Measurements from ENCODE around the gene ABLIM2. TPM values are rescaled to one million over a fixed set of nuclear protein-coding genes. Genes with fewer than 3 reads are reported as not detected.

The ABLIM2 gene
- total and polyA plus RNA-seq, 10 of the 15 experiments (the other 5 are each of a cell fraction or from before 2014, with no cell fraction given), result 0.03 to 0.15 (median 0.05) TPM; not detected in 7

DNA sequence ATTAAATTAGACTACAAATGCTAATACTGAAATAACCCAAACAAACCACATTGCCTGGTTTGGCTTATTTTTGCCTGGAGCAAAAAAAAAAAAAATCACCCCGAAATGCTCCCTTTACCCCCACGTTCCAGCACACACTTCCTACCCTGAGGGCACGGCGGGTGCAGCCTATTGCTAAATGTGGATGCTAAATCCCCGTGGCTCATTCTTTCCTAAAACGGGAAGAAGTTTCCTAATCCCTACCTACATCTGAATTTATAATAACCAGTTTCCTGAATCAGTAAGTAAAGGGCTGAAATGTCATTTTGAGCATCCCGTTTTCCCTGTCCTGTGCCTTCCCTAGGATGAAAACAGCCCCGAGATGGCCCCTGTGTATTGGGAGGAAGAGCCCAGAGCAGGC is 97.0 kb downstream of the ABLIM2 start:
- H3K4me2 ChIP-seq (ENCODE audit: control insufficient read depth, insufficient read depth), result no peak overlapping the region
- no peak overlapping the region for H2AFZ ChIP-seq (ENCODE audit: control insufficient read depth, low read depth, low read length)
- TF ChIP-seq YY1 (IDR thresholded peaks at IDR 0.05; ENCODE audit: low read depth, low read length) (no peak), MYC (IDR thresholded peaks at IDR 0.05; ENCODE audit: insufficient read depth, insufficient read length, insufficient replicate concordance, low read length, severe bottlenecking) (no peak), ASH2L (IDR thresholded peaks at IDR 0.05; ENCODE audit: borderline replicate concordance, low read depth) (no peak), ATF7 (IDR thresholded peaks at IDR 0.05; ENCODE audit: low read depth) (no peak), NBN (IDR thresholded peaks at IDR 0.05) (no peak), JUND (IDR thresholded peaks at IDR 0.05; ENCODE audit: low read depth, low read length) (no peak)
- TF ChIP-seq, protein P1, sequence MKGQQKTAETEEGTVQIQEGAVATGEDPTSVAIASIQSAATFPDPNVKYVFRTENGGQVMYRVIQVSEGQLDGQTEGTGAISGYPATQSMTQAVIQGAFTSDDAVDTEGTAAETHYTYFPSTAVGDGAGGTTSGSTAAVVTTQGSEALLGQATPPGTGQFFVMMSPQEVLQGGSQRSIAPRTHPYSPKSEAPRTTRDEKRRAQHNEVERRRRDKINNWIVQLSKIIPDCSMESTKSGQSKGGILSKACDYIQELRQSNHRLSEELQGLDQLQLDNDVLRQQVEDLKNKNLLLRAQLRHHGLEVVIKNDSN (IDR thresholded peaks at IDR 0.05; ENCODE audit: borderline replicate concordance, extremely low read length, insufficient read depth, low read depth, low read length), result no peak
- DNase-seq (ENCODE audit: low read depth, low spot score) (no peak), ATAC-seq (no peak), FAIRE-seq (no peak)
- no peak overlapping the region for H3K4me3 ChIP-seq
- WGBS (ENCODE audit: insufficient coverage, insufficient replicate concordance, low lambda C conversion rate, missing lambda C conversion rate), result 17% methylated on average over 8 of the region's 8 CpGs
- ChIA-PET CTCF (no interaction called here), RAD21 (ENCODE audit: unreplicated experiment) (no interaction called here), SMC1A (ENCODE audit: uncharacterized antibody, unreplicated experiment) (no interaction called here), POLR2A (no interaction called here)
- no peaks in the 10 kb centered on the region for H3K4me1 ChIP-seq (ENCODE audit: control insufficient read depth, insufficient read depth, low read length)
- no peaks in the 10 kb centered on the region; a peak in 1 of 4 replicates for H3K27me3 ChIP-seq (replicated peaks in 1 of 2; ENCODE audit: control insufficient read depth in 2 of 2, insufficient read depth in 2 of 2, low read length in 1 of 2)
- in situ Hi-C loops (cut with MboI) (no loop called here), intact Hi-C loops (cut with micrococcal nuclease; ENCODE audit: unreplicated experiment) (no loop called here)
- H3K36me3 ChIP-seq (ENCODE audit: control insufficient read depth in 2 of 2, insufficient read depth in 2 of 2, low read length in 1 of 2), result no peaks in the 10 kb centered on the region
- H3K9ac ChIP-seq (ENCODE audit: control insufficient read depth, insufficient read depth, low read length), result no peak overlapping the region
- no TSS peak for BruUV-seq (replicated peaks)
- no peak overlapping the region for H3K27ac ChIP-seq (ENCODE audit: control insufficient read depth, insufficient read depth)
- no peaks in the 10 kb centered on the region for H4K20me1 ChIP-seq (ENCODE audit: control insufficient read depth, insufficient read depth)
- H3K9me3 ChIP-seq (replicated peaks; ENCODE audit: control insufficient read depth, insufficient read depth, low read length), result peaks cover 10% of the 10 kb centered on the region; the same call in 2 of the 3 replicates
- no peaks in the 10 kb centered on the region for H3K79me2 ChIP-seq (ENCODE audit: control insufficient read depth, insufficient read depth, low read length)

DNA sequence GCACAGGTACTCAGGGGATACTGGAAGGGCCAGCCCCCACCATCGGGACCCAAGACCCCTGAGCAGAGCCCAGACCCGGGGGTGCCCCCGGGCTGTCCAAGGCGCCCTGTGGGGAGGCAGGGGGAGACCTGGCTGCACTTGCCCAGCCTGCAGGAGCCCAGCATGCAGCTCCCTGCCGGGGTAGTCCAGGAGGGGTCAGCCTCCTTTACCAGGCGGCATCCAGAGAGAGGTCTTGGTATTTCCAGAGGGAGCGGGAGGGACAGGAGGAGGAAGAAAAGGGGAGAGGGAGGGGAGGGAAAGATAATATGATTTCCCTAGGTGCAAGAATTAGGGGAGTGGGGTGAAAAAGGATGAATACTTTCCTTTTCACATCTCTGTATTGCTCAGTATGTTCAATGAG is 97.5 kb downstream of the ABLIM2 start:
- no peaks in the 10 kb centered on the region for H3K4me1 ChIP-seq (ENCODE audit: control insufficient read depth, insufficient read depth, low read length)
- no peak for ATAC-seq
- H3K9me3 ChIP-seq (replicated peaks; ENCODE audit: control insufficient read depth, insufficient read depth, low read length), result peaks cover 10% of the 10 kb centered on the region; the same call in 2 of the 3 replicates
- H3K79me2 ChIP-seq (ENCODE audit: control insufficient read depth, insufficient read depth, low read length), result no peaks in the 10 kb centered on the region
- BruUV-seq (replicated peaks), result no TSS peak
- intact Hi-C loops (cut with micrococcal nuclease; ENCODE audit: unreplicated experiment), result no loop called here
- no peak for FAIRE-seq
- ChIA-PET RAD21 (ENCODE audit: unreplicated experiment) (no interaction called here), CTCF (interaction anchor here (0.7 kb wide), 1 partner anchor 389 kb away, joined by 3 read pairs; no protein-coding TSS in a partner anchor), SMC1A (ENCODE audit: uncharacterized antibody, unreplicated experiment) (no interaction called here), POLR2A (no interaction called here)
- no peaks in the 10 kb centered on the region for H3K36me3 ChIP-seq (ENCODE audit: control insufficient read depth in 2 of 2, insufficient read depth in 2 of 2, low read length in 1 of 2)
- no peaks in the 10 kb centered on the region for H4K20me1 ChIP-seq (ENCODE audit: control insufficient read depth, insufficient read depth)
- no peak overlapping the region for H3K9ac ChIP-seq (ENCODE audit: control insufficient read depth, insufficient read depth, low read length)
- WGBS (ENCODE audit: insufficient coverage, insufficient replicate concordance, low lambda C conversion rate, missing lambda C conversion rate), result 44% methylated on average over 5 of the region's 7 CpGs
- H3K27ac ChIP-seq (ENCODE audit: control insufficient read depth, insufficient read depth), result no peak overlapping the region
- in situ Hi-C loops (cut with MboI), result no loop called here
- no peak overlapping the region for H2AFZ ChIP-seq (ENCODE audit: control insufficient read depth, low read depth, low read length)
- no peak overlapping the region for H3K4me2 ChIP-seq (ENCODE audit: control insufficient read depth, insufficient read depth)
- DNase-seq (ENCODE audit: low read depth, low spot score), result no peak
- no peaks in the 10 kb centered on the region; a peak in 1 of 4 replicates for H3K27me3 ChIP-seq (replicated peaks in 1 of 2; ENCODE audit: control insufficient read depth in 2 of 2, insufficient read depth in 2 of 2, low read length in 1 of 2)
- no peak overlapping the region for H3K4me3 ChIP-seq
- TF ChIP-seq, protein P2, sequence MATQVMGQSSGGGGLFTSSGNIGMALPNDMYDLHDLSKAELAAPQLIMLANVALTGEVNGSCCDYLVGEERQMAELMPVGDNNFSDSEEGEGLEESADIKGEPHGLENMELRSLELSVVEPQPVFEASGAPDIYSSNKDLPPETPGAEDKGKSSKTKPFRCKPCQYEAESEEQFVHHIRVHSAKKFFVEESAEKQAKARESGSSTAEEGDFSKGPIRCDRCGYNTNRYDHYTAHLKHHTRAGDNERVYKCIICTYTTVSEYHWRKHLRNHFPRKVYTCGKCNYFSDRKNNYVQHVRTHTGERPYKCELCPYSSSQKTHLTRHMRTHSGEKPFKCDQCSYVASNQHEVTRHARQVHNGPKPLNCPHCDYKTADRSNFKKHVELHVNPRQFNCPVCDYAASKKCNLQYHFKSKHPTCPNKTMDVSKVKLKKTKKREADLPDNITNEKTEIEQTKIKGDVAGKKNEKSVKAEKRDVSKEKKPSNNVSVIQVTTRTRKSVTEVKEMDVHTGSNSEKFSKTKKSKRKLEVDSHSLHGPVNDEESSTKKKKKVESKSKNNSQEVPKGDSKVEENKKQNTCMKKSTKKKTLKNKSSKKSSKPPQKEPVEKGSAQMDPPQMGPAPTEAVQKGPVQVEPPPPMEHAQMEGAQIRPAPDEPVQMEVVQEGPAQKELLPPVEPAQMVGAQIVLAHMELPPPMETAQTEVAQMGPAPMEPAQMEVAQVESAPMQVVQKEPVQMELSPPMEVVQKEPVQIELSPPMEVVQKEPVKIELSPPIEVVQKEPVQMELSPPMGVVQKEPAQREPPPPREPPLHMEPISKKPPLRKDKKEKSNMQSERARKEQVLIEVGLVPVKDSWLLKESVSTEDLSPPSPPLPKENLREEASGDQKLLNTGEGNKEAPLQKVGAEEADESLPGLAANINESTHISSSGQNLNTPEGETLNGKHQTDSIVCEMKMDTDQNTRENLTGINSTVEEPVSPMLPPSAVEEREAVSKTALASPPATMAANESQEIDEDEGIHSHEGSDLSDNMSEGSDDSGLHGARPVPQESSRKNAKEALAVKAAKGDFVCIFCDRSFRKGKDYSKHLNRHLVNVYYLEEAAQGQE (IDR thresholded peaks at IDR 0.05; ENCODE audit: low read depth, low read length), result no peak
- TF ChIP-seq, protein P3, sequence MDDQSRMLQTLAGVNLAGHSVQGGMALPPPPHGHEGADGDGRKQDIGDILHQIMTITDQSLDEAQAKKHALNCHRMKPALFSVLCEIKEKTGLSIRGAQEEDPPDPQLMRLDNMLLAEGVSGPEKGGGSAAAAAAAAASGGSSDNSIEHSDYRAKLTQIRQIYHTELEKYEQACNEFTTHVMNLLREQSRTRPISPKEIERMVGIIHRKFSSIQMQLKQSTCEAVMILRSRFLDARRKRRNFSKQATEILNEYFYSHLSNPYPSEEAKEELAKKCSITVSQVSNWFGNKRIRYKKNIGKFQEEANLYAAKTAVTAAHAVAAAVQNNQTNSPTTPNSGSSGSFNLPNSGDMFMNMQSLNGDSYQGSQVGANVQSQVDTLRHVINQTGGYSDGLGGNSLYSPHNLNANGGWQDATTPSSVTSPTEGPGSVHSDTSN (IDR thresholded peaks at IDR 0.05; ENCODE audit: insufficient replicate concordance, low read depth, low read length), result no peak
- no peak for TF ChIP-seq CREM (IDR thresholded peaks at IDR 0.05; ENCODE audit: low read depth)
- no peak for TF ChIP-seq PAX8 (IDR thresholded peaks at IDR 0.05)
- no peak for TF ChIP-seq HDAC6 (IDR thresholded peaks at IDR 0.05; ENCODE audit: unreplicated experiment)
